ENCODE measurements around the gene UBE2D2. TPM values are rescaled to one million over a fixed set of nuclear protein-coding genes. Genes with fewer than 3 reads are reported as not detected.

UBE2D2 gene
- total and polyA plus RNA-seq, 2 of the 13 experiments (the other 11 are each of a cell fraction or from before 2014, with no cell fraction given) = 79.1 to 109 TPM

DNA sequence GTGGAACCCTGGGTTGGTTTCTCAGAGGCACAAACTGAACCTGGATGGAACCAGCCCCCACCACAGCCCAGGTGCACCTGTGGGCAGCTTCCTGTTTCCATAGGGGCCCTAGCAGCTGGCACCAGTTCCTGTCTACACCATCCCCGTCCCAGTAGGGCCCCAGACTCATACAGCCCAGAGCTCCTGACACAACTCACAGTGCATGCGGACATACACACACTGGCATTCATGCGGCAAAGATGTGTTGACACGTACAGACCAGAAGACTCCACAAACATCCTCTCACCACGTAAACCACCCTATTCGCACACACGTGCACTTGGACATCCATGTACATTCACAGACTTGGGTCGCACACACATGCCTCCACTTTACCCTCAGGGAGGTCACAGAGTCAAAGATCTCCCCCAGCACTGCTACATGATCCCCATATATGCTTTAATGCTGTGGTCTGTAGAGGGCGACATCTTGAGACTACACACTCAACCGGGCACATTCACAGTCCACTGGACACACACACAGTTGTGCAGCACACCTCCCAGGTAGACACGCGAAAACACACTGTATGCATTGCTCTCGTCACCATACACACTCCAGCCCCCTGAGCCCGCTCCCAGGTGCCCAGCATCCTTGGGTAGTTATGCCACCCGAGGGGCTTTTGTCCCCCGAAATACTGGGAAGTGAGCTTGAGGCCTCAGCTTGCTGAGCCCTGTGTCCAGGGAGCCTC, 109.4 kb downstream of the UBE2D2 start (continued):
- TF ChIP-seq, protein P1, sequence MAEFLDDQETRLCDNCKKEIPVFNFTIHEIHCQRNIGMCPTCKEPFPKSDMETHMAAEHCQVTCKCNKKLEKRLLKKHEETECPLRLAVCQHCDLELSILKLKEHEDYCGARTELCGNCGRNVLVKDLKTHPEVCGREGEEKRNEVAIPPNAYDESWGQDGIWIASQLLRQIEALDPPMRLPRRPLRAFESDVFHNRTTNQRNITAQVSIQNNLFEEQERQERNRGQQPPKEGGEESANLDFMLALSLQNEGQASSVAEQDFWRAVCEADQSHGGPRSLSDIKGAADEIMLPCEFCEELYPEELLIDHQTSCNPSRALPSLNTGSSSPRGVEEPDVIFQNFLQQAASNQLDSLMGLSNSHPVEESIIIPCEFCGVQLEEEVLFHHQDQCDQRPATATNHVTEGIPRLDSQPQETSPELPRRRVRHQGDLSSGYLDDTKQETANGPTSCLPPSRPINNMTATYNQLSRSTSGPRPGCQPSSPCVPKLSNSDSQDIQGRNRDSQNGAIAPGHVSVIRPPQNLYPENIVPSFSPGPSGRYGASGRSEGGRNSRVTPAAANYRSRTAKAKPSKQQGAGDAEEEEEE (CRISPR knock-in tag; IDR thresholded peaks at IDR 0.05; ENCODE audit: borderline replicate concordance) = 0 out of 2 replicates have a peak, but pooled peaks have one; percentile 44
- TF ChIP-seq, protein P2, sequence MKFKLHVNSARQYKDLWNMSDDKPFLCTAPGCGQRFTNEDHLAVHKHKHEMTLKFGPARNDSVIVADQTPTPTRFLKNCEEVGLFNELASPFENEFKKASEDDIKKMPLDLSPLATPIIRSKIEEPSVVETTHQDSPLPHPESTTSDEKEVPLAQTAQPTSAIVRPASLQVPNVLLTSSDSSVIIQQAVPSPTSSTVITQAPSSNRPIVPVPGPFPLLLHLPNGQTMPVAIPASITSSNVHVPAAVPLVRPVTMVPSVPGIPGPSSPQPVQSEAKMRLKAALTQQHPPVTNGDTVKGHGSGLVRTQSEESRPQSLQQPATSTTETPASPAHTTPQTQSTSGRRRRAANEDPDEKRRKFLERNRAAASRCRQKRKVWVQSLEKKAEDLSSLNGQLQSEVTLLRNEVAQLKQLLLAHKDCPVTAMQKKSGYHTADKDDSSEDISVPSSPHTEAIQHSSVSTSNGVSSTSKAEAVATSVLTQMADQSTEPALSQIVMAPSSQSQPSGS (CRISPR knock-in tag; IDR thresholded peaks at IDR 0.05) = no peak
- TF ChIP-seq ZFAT (CRISPR knock-in tag; conservative IDR thresholded peaks at IDR 0.05) = no peak
- TF ChIP-seq KLF16 (CRISPR knock-in tag; IDR thresholded peaks at IDR 0.05) = 0 out of 4 replicates have a peak, but pooled peaks of 1 of the 2 experiments have one; percentile 2
- TF ChIP-seq NCOR1 (IDR thresholded peaks at IDR 0.05; ENCODE audit: borderline replicate concordance, low read length) = peak; percentile 1; the same call in 1 of the 2 replicates
- TF ChIP-seq SOX6 (IDR thresholded peaks at IDR 0.05) = no peak
- 0 out of 2 replicates have a peak, but pooled peaks have one; percentile 10 for TF ChIP-seq SOX6 (CRISPR knock-in tag; IDR thresholded peaks at IDR 0.05)
- TF ChIP-seq GZF1 (CRISPR knock-in tag; IDR thresholded peaks at IDR 0.05) = peak; percentile 26; the same call in 1 of the 2 replicates
- 0 out of 2 replicates have a peak, but pooled peaks have one; percentile 11 for TF ChIP-seq KMT2B (CRISPR knock-in tag; IDR thresholded peaks at IDR 0.05)
- TF ChIP-seq RBM22 (optimal IDR thresholded peaks at IDR 0.05; ENCODE audit: low read length) = peak; percentile 59
- TF ChIP-seq, protein P3, sequence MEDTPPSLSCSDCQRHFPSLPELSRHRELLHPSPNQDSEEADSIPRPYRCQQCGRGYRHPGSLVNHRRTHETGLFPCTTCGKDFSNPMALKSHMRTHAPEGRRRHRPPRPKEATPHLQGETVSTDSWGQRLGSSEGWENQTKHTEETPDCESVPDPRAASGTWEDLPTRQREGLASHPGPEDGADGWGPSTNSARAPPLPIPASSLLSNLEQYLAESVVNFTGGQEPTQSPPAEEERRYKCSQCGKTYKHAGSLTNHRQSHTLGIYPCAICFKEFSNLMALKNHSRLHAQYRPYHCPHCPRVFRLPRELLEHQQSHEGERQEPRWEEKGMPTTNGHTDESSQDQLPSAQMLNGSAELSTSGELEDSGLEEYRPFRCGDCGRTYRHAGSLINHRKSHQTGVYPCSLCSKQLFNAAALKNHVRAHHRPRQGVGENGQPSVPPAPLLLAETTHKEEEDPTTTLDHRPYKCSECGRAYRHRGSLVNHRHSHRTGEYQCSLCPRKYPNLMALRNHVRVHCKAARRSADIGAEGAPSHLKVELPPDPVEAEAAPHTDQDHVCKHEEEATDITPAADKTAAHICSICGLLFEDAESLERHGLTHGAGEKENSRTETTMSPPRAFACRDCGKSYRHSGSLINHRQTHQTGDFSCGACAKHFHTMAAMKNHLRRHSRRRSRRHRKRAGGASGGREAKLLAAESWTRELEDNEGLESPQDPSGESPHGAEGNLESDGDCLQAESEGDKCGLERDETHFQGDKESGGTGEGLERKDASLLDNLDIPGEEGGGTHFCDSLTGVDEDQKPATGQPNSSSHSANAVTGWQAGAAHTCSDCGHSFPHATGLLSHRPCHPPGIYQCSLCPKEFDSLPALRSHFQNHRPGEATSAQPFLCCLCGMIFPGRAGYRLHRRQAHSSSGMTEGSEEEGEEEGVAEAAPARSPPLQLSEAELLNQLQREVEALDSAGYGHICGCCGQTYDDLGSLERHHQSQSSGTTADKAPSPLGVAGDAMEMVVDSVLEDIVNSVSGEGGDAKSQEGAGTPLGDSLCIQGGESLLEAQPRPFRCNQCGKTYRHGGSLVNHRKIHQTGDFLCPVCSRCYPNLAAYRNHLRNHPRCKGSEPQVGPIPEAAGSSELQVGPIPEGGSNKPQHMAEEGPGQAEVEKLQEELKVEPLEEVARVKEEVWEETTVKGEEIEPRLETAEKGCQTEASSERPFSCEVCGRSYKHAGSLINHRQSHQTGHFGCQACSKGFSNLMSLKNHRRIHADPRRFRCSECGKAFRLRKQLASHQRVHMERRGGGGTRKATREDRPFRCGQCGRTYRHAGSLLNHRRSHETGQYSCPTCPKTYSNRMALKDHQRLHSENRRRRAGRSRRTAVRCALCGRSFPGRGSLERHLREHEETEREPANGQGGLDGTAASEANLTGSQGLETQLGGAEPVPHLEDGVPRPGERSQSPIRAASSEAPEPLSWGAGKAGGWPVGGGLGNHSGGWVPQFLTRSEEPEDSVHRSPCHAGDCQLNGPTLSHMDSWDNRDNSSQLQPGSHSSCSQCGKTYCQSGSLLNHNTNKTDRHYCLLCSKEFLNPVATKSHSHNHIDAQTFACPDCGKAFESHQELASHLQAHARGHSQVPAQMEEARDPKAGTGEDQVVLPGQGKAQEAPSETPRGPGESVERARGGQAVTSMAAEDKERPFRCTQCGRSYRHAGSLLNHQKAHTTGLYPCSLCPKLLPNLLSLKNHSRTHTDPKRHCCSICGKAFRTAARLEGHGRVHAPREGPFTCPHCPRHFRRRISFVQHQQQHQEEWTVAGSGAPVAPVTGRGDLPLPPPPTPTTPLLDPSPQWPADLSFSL (CRISPR knock-in tag; IDR thresholded peaks at IDR 0.05) = peak; percentile 73
- TF ChIP-seq, protein P4, sequence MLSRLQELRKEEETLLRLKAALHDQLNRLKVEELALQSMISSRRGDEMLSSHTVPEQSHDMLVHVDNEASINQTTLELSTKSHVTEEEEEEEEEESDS (CRISPR knock-in tag; IDR thresholded peaks at IDR 0.05; ENCODE audit: borderline replicate concordance) = no peak
- TF ChIP-seq, protein P5, sequence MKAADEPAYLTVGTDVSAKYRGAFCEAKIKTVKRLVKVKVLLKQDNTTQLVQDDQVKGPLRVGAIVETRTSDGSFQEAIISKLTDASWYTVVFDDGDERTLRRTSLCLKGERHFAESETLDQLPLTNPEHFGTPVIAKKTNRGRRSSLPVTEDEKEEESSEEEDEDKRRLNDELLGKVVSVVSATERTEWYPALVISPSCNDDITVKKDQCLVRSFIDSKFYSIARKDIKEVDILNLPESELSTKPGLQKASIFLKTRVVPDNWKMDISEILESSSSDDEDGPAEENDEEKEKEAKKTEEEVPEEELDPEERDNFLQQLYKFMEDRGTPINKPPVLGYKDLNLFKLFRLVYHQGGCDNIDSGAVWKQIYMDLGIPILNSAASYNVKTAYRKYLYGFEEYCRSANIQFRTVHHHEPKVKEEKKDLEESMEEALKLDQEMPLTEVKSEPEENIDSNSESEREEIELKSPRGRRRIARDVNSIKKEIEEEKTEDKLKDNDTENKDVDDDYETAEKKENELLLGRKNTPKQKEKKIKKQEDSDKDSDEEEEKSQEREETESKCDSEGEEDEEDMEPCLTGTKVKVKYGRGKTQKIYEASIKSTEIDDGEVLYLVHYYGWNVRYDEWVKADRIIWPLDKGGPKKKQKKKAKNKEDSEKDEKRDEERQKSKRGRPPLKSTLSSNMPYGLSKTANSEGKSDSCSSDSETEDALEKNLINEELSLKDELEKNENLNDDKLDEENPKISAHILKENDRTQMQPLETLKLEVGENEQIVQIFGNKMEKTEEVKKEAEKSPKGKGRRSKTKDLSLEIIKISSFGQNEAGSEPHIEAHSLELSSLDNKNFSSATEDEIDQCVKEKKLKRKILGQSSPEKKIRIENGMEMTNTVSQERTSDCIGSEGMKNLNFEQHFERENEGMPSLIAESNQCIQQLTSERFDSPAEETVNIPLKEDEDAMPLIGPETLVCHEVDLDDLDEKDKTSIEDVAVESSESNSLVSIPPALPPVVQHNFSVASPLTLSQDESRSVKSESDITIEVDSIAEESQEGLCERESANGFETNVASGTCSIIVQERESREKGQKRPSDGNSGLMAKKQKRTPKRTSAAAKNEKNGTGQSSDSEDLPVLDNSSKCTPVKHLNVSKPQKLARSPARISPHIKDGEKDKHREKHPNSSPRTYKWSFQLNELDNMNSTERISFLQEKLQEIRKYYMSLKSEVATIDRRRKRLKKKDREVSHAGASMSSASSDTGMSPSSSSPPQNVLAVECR (CRISPR knock-in tag; IDR thresholded peaks at IDR 0.05; ENCODE audit: borderline replicate concordance) = peak; percentile 18; the same call in 1 of the 2 replicates
